ENCODE results near the gene LUC7L. TPM values are rescaled to one million over a fixed set of nuclear protein-coding genes. Genes with fewer than 3 reads are reported as not detected.
"Not testable (repeated sequence)": the region's sequence is repeated elsewhere in the genome, so short reads cannot be mapped to it uniquely, and the experiment has no call there.

LUC7L gene
- total and polyA plus RNA-seq, 7 experiments from 2014 or later = 6.9 to 177 (median 148) TPM

GRCh38 chr16:234468-235305 lies 5.4 kb upstream of the LUC7L start, which contains the start of gene FAM234A:
Gene FAM234A, plus strand, starts transcription at chr16:234821. Its CDS starts 19,593 bp downstream, at chr16:254414.
- intact Hi-C loops (cut with micrococcal nuclease) = loop anchor here (1.0 to 5.0 kb wide), 12 partner anchors 18 to 448 kb away; partner anchors contain the start of genes AXIN1 (in 2 of the 2), NPRL3 (in 2 of the 2), CAPN15 (in 1 of the 2) and DECR2 (in 1 of the 2)
- CTCF ChIA-PET = interaction anchor here (0.8 to 1.8 kb wide), 7 partner anchors 84 to 132 kb away, joined by 3 to 7 read pairs (median 4); no protein-coding TSS in a partner anchor
- Histone ChIP-seq H3K36me3 (ENCODE audit: control insufficient read depth in 2 of 3, insufficient read depth in 3 of 3, low read length in 3 of 3) (no peaks in the 10 kb centered on the region), H3K4me3 (ENCODE audit: low read length) (peak within 1 kb of the TSS; percentile 82), H3K27ac (ENCODE audit: low read depth, low read length) (peak within 1 kb of the TSS; percentile 99), H3K27me3 (ENCODE audit: control insufficient read depth in 2 of 2, insufficient read depth in 2 of 2, low read length in 2 of 2) (no peaks in the 10 kb centered on the region), H3K9me3 (ENCODE audit: control insufficient read depth in 2 of 3, low read length in 3 of 3) (no peaks in the 10 kb centered on the region), H3K4me1 (ENCODE audit: control insufficient read depth in 2 of 2, insufficient read depth in 2 of 2, low read length in 2 of 2) (peaks cover 0 to 5% of the 10 kb centered on the region in 2 donors)
- Mint-ChIP-seq H3K36me3 (peaks cover 0 to 1% (median 0%) of the 10 kb centered on the region in 5 donors), H3K27me3 (peaks cover 0 to 3% (median 0%) of the 10 kb centered on the region in 5 donors), H3K4me1 (peaks cover 7 to 25% (median 16%) of the 10 kb centered on the region in 7 donors), H3K9me3 (peaks cover 0 to 2% (median 0%) of the 10 kb centered on the region in 11 donors), H3K27ac (peak within 1 kb of the TSS; percentile 90 to 100 (median 99)), H3K4me3 (peak within 1 kb of the TSS; percentile 81 to 99 (median 96))
- peak; percentile 90 for ATAC-seq
- POLR2A ChIA-PET = interaction anchor here (0.8 to 2.5 kb wide), 12 partner anchors 12 to 147 kb away, joined by 3 to 14 read pairs (median 4); partner anchors contain the start of genes AXIN1 and PGAP6
- peak; percentile 93 to 98 (median 97) for DNase-seq

- H3K27ac ChIP-seq (ENCODE audit: low read depth, low read length) = no peak overlapping the region
- no peak for DNase-seq
- Mint-ChIP-seq H3K36me3 (peaks cover under 1 to 16% (median 7%) of the 10 kb centered on the region in 5 donors), H3K4me1 (peaks cover 19 to 51% (median 45%) of the 10 kb centered on the region in 7 donors), H3K27me3 (no peaks in the 10 kb centered on the region), H3K4me3 (no peak overlapping the region), H3K27ac (peak overlapping the region in 1 of 9 donors; percentile 36), H3K9me3 (peaks cover 0 to 2% (median 0%) of the 10 kb centered on the region in 11 donors)
- ChIA-PET CTCF (no interaction called here), POLR2A (interaction anchor here (1.5 kb wide), 1 partner anchor 140 kb away, joined by 4 read pairs; no protein-coding TSS in a partner anchor)
- no peak overlapping the region for H3K4me3 ChIP-seq (ENCODE audit: low read length)
- peaks cover 18 to 19% of the 10 kb centered on the region in 2 donors for H3K4me1 ChIP-seq (ENCODE audit: control insufficient read depth in 2 of 2, insufficient read depth in 2 of 2, low read length in 2 of 2)
- intact Hi-C loops (cut with micrococcal nuclease) = loop anchor here (5.0 kb wide), 2 partner anchors 296 to 451 kb away; partner anchors contain the start of genes CAPN15 (in 1 of the 2), JMJD8 (in 1 of the 2) and STUB1 (in 1 of the 2)
- no peak for ATAC-seq
- H3K27me3 ChIP-seq (ENCODE audit: control insufficient read depth in 2 of 2, insufficient read depth in 2 of 2, low read length in 2 of 2) = no peaks in the 10 kb centered on the region
- no peaks in the 10 kb centered on the region for H3K9me3 ChIP-seq (ENCODE audit: control insufficient read depth in 2 of 3, low read length in 3 of 3)
- H3K36me3 ChIP-seq (ENCODE audit: control insufficient read depth in 2 of 3, insufficient read depth in 3 of 3, low read length in 3 of 3) = peaks cover 6 to 16% (median 11%) of the 10 kb centered on the region in 3 experiments
These were observed 1.7 kb upstream of the LUC7L start for GRCh38 chr16:230949-231348.

- not testable (repeated sequence) for DNase-seq; ATAC-seq; H3K9me3 Mint-ChIP-seq; H3K4me3 Mint-ChIP-seq; H3K27ac Mint-ChIP-seq; H3K9me3 ChIP-seq (ENCODE audit: control insufficient read depth in 2 of 3, low read length in 3 of 3); H3K4me3 ChIP-seq (ENCODE audit: low read length); H3K27me3 Mint-ChIP-seq; H3K27ac ChIP-seq (ENCODE audit: low read depth, low read length); H3K27me3 ChIP-seq (ENCODE audit: control insufficient read depth in 2 of 2, insufficient read depth in 2 of 2, low read length in 2 of 2)
- ChIA-PET POLR2A (interaction anchor here (1.4 to 1.5 kb wide), 2 partner anchors 141 to 170 kb away, joined by 3 to 4 read pairs; no protein-coding TSS in a partner anchor), CTCF (interaction anchor here (0.6 to 1.6 kb wide), 3 partner anchors 90 to 131 kb away, joined by 3 to 4 read pairs (median 3); no protein-coding TSS in a partner anchor)
- H3K36me3 Mint-ChIP-seq = peaks cover 4 to 19% (median 7%) of the 10 kb centered on the region in 5 donors
- Histone ChIP-seq H3K4me1 (ENCODE audit: control insufficient read depth in 2 of 2, insufficient read depth in 2 of 2, low read length in 2 of 2) (peaks cover 16 to 18% of the 10 kb centered on the region in 2 donors), H3K36me3 (ENCODE audit: control insufficient read depth in 2 of 3, insufficient read depth in 3 of 3, low read length in 3 of 3) (peaks cover 6 to 20% (median 11%) of the 10 kb centered on the region in 3 experiments)
- peaks cover 19 to 50% (median 41%) of the 10 kb centered on the region in 7 donors for H3K4me1 Mint-ChIP-seq
- intact Hi-C loops (cut with micrococcal nuclease) = loop anchor here (5.0 kb wide), 2 partner anchors 297 to 452 kb away; partner anchors contain the start of genes CAPN15 (in 1 of the 2), JMJD8 (in 1 of the 2) and STUB1 (in 1 of the 2)
These were observed 1.1 kb upstream of the LUC7L start for GRCh38 chr16:230351-230750.

- H3K27ac ChIP-seq (ENCODE audit: low read depth, low read length) = peak overlapping the region; percentile 98
- H3K27ac Mint-ChIP-seq = peak overlapping the region; percentile 49 to 94 (median 82)
- no peak for ATAC-seq
- intact Hi-C loops (cut with micrococcal nuclease) = loop anchor here (1.0 to 5.0 kb wide), 3 partner anchors 122 to 452 kb away; partner anchors contain the start of genes AXIN1 (in 2 of the 2), CAPN15 (in 1 of the 2), JMJD8 (in 1 of the 2) and STUB1 (in 1 of the 2)
- H3K9me3 Mint-ChIP-seq = no peaks in the 10 kb centered on the region
- peaks cover 16 to 44% (median 37%) of the 10 kb centered on the region in 7 donors for H3K4me1 Mint-ChIP-seq
- H3K36me3 Mint-ChIP-seq = peaks cover 4 to 19% (median 7%) of the 10 kb centered on the region in 5 donors
- H3K27me3 Mint-ChIP-seq = no peaks in the 10 kb centered on the region
- POLR2A ChIA-PET = interaction anchor here (0.5 to 1.5 kb wide), 9 partner anchors 10 to 196 kb away, joined by 3 to 5 read pairs (median 4); partner anchors contain the start of gene HBQ1
- H3K4me3 ChIP-seq (ENCODE audit: low read length) = peak overlapping the region; percentile 69
- no peak for DNase-seq
- peaks cover 6 to 24% (median 14%) of the 10 kb centered on the region in 3 experiments for H3K36me3 ChIP-seq (ENCODE audit: control insufficient read depth in 2 of 3, insufficient read depth in 3 of 3, low read length in 3 of 3)
- no peaks in the 10 kb centered on the region for H3K9me3 ChIP-seq (ENCODE audit: control insufficient read depth in 2 of 3, low read length in 3 of 3)
- CTCF ChIA-PET = interaction anchor here (0.6 to 1.6 kb wide), 4 partner anchors 35 to 132 kb away, joined by 3 to 4 read pairs (median 3); no protein-coding TSS in a partner anchor
- H3K27me3 ChIP-seq (ENCODE audit: control insufficient read depth in 2 of 2, insufficient read depth in 2 of 2, low read length in 2 of 2) = no peaks in the 10 kb centered on the region
- H3K4me3 Mint-ChIP-seq = peak overlapping the region; percentile 73 to 92 (median 88)
- H3K4me1 ChIP-seq (ENCODE audit: control insufficient read depth in 2 of 2, insufficient read depth in 2 of 2, low read length in 2 of 2) = peaks cover 14 to 18% of the 10 kb centered on the region in 2 donors
These were observed 557 bp upstream of the LUC7L start for GRCh38 chr16:229731-230281.

GRCh38 chr16:228151-228851 lies 948 bp downstream of the LUC7L start:
- Mint-ChIP-seq H3K9me3 (no peaks in the 10 kb centered on the region), H3K36me3 (peaks cover 4 to 19% (median 7%) of the 10 kb centered on the region in 5 donors)
- intact Hi-C loops (cut with micrococcal nuclease) = no loop called here

More at GRCh38 chr16:228151-228851, 948 bp downstream of the LUC7L start:
- CTCF ChIA-PET = interaction anchor here (0.5 to 1.6 kb wide), 4 partner anchors 11 to 214 kb away, joined by 3 to 4 read pairs (median 4); no protein-coding TSS in a partner anchor
- peaks cover 6 to 39% (median 18%) of the 10 kb centered on the region in 3 experiments for H3K36me3 ChIP-seq (ENCODE audit: control insufficient read depth in 2 of 3, insufficient read depth in 3 of 3, low read length in 3 of 3)
- peak; percentile 11 for ATAC-seq
- H3K4me3 ChIP-seq (ENCODE audit: low read length) = peak overlapping the region; percentile 69
- Mint-ChIP-seq H3K4me3 (peak overlapping the region; percentile 87 to 96 (median 90)), H3K4me1 (peaks cover 13 to 40% (median 33%) of the 10 kb centered on the region in 7 donors), H3K27me3 (no peaks in the 10 kb centered on the region), H3K27ac (peak overlapping the region; percentile 82 to 94 (median 90))
- POLR2A ChIA-PET = interaction anchor here (0.6 to 1.8 kb wide), 16 partner anchors 9 to 198 kb away, joined by 3 to 13 read pairs (median 3); partner anchors contain the start of genes AXIN1, HBQ1 and MRPL28
- peak overlapping the region; percentile 98 for H3K27ac ChIP-seq (ENCODE audit: low read depth, low read length)
- no peaks in the 10 kb centered on the region for H3K9me3 ChIP-seq (ENCODE audit: control insufficient read depth in 2 of 3, low read length in 3 of 3)
- H3K27me3 ChIP-seq (ENCODE audit: control insufficient read depth in 2 of 2, insufficient read depth in 2 of 2, low read length in 2 of 2) = no peaks in the 10 kb centered on the region
- peaks cover 14 to 18% of the 10 kb centered on the region in 2 donors for H3K4me1 ChIP-seq (ENCODE audit: control insufficient read depth in 2 of 2, insufficient read depth in 2 of 2, low read length in 2 of 2)
- DNase-seq = peak in 2 of 9 donors; percentile 3 to 21
